ENCODE data around the gene CENPP.

Gene CENPP

DNA sequence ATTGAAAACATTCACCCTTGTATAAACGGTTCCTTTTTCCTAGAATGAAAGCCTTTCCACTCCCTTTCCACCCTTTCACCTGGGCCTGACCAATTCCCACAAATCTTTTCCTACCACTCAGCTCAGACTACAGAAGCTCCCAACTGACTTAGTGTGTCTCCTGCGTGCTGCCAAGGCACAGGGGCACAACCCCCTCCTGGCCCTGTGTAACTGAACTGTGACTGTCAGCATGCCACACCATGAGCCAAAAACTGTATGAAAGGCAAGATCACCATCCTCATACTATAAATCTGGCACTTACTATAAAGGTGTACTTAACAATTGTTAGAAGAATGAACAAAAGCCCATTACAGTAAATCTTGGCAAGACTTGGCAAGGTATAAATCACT is 12.1 kb upstream of the CENPP start:
- DNase-seq (ENCODE audit: low read depth): no peak

DNA sequence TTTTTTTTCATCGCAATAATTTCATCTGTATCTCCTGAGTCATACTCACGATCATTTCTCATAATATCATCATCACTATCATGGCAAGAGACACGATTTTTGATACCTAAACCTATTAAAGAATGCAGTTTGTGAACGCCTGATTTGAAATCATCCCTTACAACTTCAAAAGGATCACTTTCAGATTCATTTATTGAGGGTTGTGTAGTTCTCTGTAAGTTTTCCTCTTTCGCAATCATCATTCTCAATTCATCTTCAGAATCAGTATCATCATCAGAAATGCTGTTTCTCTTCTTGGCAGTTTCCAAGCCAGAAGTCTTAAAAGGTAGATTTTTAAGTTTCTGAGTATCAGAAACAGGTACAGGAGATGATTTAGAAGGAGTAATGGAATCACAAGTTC is 10.3 kb upstream of the CENPP start:
- no peak for DNase-seq (ENCODE audit: low read depth)

DNA sequence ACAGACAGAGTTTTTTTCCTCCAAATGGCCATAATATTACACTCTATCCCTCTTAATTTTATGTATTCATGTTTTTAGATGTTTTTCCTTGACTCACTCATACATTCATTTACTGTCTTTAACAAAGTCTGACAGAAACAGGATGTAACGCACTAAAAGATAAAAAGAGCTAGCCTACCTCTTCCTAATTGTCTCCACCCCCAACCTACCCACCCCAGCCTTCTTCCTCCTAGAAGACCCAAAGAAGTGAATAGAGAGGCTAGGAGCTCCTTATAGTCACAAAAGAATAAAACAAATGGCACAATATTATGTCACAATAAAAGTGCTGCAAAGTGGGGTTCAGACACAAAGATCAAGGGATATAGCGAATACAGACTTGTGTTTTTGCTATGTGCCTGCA is 1.3 kb upstream of the CENPP start:
- DNase-seq (ENCODE audit: low read depth): no peak

DNA sequence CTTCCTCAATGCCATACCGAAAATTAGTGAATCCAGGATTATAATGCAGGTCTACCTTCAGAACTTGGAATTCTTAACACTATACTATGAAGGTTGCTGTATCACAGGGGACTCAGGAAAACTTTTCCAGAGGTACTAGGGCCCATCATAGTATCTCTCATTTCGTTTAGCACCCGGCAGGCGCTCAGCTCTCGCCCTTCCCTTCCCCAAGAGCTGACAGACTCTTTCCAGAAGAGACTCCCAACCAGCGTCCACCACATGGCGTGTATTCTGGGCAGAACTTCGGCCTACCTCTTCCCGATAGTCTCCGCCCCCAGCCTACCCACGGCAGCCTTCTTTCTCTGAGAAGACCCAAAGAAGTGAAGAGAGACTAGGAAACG is 874 bp upstream of the CENPP start:
- no peak for DNase-seq (ENCODE audit: low read depth)

DNA sequence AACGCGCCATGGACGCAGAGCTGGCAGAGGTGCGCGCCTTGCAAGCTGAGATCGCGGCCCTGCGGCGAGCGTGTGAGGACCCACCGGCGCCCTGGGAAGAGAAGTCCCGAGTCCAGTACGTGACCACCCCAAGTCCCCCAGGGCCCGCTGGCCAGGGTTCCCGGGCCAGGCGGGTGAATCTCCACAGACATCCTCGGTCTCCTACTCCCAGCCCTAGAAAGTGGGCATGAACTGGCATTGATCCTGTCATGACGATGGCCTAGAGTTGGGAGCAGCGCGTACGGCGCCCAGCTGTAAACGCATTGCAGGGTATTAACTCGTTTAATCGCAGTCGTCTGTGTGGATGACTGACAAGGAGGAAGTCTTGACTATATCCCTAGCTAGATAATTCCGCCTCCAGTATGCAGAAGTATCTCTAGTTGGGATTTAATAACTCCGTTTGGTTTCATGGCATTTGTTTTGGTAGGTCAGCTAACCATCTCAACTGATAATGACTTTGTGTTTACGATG is 293 bp downstream of the CENPP start:
- no peak for DNase-seq (ENCODE audit: low read depth)

DNA sequence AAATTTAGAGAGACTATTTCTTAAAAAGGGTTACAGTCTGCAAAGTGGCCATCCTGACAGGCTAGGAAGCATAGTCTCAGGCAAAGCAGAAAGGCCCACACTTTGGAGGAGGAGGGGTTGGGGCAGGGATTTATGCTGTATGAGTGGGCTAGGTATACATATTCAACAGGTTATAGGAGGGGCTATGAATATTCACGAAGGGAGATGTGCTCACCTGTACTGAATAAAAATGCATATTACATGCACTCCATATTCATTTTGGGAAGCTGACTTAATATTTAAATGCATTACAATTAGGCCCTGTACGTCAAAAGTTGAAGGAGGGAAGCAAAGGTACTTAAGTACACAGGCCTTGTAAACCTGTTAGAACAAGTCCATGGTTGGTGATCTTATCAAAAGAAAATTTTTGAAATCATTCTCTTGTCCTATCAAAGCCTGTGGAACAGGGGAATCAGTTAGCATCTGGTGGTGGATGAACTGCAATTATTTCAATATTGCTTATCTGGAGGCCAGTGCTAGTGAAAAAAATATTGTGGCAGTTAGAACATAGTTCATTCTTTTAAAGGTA is 1.6 kb downstream of the CENPP start:
- no peak for DNase-seq (ENCODE audit: low read depth)

DNA sequence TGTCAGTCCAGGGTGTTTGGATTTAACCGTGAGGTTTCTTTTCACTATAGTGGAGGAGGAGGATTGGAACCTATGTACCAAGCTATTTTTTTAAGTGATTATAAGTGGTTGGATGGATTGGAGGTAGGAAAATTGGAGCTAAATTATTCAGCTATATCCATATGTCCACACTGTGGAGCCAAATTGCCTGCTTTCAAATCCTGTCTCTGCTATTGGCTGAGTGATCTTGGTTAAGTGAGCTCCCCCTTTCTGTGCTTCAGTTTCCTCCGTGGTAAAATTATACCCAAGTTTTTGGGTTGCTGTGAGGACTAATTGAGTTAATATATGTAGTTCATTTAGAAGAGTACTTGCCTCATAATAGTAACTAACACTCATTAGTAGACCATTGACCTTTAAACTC is 2.5 kb downstream of the CENPP start:
- peak; percentile 49 for DNase-seq (ENCODE audit: low read depth)

DNA sequence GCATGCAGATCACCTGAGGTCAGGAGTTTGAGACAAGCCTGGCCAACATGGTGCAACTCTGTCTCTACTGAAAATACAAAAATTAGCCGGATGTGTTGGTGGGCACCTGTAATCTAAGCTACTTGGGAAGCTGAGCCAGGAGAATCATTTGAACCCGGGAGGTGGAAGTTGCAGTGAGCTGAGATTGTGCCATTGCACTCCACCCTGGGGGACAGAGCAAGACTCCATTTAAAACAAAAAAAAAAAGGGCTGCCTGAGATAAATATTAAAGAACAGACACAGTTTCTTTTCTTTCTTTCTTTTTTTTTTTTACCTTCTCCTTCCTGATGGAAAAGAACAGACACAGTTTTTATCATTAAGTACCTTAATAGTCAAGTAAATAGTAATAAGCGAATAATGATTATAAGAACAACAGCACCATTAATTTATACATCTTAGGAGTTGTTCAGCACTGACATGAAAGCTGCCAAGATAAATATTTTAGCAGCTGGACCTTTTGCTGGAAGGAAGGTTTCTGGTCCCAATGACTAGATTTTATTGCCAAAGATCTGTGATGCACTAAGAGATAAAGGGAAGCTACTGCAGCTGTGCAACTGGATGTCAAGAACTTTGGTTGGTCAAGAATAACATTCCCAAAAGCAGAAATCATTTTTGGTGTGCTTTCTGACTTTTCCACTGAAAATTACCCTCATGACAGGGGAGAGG is 7.0 kb downstream of the CENPP start:
- DNase-seq (ENCODE audit: low read depth): no peak

DNA sequence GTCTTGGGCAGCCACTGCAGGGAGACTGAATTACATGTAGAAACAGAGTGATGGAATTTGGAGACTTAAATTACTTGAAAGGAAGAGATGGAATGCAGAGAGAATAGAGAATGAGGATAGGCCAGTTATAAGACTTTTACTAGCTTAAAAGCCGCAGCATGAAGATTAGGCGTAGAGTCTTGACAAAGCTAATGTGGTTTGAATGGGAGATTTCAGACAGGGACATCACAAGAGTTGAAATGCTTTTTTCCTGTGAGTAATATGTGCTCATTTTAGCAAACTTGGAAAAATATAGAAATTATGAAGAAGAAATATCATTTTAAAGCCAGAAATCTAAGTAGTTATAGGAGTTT is 7.5 kb downstream of the CENPP start:
- no peak for DNase-seq (ENCODE audit: low read depth)

DNA sequence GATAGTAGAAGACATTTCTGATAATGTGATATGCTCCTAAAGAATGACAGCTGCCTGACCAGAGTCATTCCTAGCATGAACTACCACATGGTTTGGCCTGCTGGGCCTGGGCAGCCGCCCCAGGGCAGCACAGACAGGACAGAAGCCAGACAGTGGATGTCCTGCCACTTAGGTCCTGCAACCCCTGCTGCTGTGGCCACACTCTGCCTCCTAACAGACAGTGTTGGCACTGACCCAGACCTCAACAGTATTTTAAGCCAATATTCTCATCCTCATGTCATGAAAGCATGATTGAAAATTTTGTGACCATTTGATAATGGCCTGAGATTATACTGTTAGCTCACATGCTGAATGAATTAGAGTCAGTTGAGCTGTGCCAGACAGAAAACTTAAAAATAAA is 15.8 kb downstream of the CENPP start:
- no peak for DNase-seq (ENCODE audit: low read depth)

DNA sequence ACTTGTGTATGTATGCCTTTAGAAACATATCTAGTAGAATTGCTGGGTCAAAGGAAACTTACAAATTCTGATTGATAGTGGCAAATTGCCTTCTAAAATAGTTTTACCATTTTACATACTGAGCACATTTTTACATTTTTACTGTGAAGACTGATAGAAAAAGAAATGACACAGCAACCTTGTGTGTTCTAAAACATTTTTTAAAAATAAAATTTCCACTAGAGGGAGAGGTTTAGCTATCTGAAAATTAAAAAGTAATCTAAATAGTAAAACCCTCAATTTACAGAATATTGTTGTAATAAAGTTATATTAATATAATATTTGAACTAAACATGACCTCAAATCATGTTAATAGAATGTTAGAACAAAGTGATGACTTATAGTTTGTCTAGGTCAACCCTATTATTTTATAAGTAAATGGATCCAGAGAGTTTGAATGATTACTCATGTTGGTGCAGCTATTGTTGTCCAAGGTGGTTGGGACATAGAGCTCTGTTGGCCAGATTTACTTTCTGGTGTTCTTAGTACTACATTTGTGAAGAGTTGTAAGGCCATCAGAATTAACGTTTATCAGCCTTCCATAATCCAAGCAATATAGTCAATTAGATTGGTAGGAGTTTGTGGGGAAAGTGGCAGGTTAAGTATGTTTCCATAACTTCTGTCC is 17.2 kb downstream of the CENPP start:
- DNase-seq (ENCODE audit: low read depth): peak; percentile 6

DNA sequence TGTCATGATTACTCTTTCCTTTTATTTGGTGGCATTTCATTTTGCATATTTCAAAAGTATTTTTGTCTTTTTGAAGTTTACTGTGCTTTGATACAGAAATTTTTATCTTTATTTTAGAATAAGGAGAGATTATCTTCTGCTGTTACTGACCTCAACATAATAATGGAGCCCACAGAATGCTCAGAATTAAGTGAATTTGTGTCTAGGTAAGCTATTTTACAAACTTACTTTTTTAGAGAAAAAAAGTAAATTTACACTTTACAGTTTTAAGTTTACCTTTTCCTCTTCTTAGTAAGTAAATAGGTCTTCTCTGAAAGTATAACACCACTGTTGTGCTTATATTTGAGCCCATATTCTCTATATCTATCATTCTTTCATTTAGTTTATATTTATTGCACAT is 19.8 kb downstream of the CENPP start:
- DNase-seq (ENCODE audit: low read depth): no peak

DNA sequence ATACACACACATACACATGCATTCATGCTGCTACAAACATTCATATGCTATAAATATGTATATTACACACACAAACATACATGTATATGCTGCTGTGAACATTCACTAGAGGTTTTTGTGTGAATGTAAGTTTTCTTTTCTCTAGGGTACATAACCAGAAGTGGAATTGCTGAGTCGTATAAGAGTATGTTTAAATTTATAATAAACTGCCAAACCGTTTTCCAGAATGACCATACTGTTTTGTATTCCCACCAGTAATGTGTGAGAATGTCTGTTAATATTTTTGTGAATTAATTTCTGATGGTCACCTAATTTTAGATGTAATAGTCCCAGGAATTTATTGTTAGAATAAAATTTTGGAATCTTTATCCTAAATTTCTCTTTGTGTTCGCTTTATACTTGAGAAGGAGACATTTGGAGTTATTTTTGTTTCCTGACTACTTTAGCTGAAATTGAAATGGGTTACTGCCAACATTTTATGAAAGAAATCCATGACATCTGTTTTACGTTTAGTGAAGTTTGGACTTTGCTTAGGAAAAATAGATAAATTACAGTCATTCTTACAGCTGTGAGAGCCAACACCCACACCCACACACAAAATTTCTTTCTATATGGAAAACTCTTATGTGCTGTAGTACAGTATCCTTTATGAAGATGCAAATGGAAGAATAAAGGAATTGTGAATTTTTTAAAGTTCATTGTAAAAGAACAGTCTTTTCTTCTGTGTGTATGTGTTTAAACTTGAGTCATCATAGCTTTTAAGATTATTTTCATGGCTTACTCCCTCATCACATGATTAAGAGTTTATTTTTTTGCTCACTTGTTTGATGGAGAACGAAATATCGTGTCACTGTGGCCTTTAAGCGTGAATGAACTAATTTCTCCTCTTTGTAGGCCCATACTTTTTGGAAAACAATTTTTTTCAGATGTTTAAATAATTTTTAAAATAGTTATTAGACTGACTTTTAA is 24.3 kb downstream of the CENPP start:
- peak; percentile 37 for DNase-seq (ENCODE audit: low read depth)

DNA sequence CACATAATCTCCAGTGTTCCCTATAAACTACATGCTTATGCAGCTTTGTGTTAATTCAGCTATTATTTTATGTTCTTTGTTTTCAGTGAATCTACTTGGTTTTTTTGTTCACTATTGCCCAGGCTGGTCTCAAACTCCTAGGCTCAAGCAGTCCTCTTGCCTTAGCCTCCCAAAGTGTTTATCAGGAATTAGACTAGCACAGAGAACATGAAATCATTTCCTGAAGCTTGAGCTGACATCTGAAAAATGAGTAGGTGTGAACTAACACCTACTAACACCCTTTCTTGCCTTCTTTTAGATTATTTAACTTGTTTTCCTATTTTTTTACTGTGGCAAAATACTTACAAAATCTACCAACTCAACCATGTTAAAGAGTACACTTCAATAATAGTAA is 25.0 kb downstream of the CENPP start:
- DNase-seq (ENCODE audit: low read depth): no peak

DNA sequence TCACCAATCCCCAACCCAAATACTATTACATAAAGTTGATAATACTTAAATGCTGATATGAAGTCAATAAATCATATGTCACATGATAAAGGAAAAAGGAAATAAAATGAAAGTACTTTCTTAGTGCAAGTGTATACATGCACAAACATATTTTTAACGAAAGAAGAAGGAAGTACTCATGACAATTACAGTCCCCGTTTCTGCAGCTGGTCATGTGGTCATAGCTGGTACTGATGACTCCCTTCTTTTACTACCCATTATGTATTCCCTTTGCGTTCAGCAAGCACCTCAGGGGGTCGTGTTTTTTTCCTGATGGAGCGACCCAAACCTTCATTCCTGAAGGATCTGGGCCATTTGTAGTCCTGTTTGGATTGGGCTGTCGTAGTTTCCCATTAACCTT is 27.3 kb downstream of the CENPP start:
- no peak for DNase-seq (ENCODE audit: low read depth)

DNA sequence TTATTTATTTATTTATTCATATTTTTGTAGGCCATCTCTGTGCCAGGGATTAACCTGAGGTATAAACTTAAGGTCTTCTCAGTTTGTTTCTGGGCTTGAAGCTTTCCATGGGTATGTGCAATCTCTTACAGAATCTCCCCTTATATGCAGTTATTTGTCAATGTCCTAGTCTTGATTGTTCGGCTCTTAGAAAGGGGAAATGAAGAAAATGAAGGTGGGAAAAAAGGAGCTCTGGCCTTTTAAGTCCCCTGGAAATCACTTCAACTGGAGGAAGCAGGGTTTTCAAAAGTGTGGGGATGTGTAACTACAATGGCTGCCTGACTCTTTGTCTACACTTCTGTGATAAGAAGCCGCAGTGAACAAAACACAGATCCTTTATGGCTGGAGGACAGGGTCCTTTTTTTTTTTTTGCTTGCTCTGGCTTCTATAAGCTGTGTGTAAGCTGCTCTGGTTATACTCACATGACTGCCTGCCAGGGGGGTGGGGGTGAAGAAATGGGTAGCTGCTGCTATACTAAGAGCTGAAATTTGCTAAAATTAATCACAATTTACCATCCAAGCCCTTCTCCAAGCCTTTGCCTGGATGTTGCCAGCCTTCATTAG is 33.7 kb downstream of the CENPP start:
- peak; percentile 63 for DNase-seq (ENCODE audit: low read depth)

DNA sequence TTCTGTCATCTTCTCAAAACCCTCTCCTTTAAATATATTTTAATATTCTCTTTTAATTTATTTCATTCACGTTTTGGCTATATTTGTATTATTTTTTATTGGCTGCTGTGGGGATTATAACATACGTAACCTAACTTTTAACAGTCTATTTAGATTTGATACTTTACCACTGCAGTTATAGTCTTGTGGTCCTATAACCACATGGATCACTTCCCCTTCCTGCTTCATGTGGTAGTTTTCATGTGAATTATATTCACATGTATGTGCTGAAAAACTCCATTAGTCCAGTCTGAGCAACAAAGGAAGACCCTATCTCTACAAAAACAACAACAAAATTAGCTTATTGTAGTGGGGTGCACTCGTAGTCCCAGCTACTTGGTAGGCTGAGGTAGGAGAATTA is 34.3 kb downstream of the CENPP start:
- no peak for DNase-seq (ENCODE audit: low read depth)

DNA sequence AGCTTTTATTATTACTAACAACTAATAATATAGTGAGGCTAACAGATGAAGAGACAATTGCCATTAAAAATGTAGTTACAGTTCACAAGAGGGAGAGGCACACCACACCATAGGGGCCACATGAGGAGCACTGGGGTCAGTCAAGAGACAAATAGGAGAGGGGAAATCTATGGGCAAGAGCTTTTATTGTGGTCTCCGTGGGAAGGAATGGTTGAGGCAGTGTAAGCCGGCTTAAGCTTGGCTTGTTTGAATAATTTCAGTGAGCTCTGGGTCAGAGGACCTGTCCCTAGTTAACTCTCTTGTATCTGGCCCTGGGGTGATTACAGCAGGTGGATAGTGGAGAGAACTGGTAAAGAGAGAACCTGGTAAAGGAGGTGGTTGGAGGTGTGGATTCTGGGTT is 43.3 kb downstream of the CENPP start:
- DNase-seq (ENCODE audit: low read depth): no peak

DNA sequence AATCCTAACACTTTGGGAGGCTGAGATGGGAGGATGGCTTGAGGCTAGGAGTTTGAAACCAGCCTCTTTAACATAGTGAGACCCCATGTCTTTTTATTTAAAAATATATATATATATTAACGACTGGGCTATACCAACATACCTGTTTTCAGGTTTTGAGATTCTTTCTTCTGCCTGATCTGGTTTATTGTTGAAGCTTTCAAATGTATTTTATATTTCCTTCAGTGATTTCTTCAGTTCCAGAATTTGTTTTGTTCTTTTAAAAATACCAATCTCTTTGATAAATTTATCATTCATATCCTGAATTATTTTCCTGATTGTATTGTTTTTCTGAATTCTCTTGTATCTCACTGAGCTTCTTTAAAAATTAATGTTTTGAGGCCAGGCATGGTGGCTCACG is 47.4 kb downstream of the CENPP start:
- no peak for DNase-seq (ENCODE audit: low read depth)

DNA sequence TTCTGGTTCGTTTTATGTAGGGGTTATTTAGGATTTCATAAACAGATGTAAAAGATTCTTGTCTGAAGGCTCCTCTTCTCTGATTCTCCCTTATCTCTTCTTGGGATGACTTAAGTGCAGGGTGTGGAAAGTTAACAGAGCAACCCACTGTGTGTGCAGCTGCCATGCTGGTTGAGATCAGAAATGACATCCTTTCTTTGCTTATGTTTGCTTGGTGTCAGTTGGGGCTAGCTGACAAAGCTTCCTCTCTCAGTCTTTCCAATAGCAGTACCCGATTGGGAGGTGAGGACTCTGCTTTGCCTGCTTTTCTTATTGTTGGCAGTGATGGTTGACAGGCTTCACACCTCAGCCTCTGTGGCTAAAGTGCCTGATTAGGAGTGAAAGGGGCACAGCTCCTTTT is 52.1 kb downstream of the CENPP start:
- DNase-seq (ENCODE audit: low read depth): no peak

DNA sequence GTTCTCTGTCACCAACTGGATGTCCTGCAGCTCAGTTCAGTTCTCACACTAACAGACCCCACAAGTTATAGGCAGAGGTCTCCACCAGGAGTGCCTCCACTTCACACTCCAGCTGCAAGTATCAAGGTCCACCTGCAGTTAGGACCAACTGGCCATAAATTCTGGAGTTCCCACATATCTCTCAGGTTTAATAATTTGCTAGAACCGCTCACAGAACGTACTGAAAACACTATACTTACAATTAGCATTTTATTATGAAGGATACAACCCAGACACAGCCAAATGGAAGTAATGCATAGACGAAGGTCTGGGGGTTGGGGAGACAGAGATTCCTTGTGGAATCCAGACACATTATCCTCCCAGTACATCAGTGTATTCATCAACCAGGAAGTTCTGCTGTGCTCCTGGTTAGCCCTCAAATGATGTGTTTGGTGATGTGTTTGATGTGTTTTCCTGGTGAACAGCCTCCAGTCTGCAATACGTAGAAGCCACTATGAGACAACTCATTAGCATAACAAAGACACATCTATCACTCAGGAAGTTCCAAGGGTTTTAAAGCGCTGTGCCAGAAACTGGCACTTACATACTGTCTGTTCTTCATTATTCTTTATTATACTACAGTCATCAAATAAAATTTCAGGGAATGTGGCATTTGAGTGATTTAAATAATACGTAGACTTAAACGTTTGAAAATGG is 53.3 kb downstream of the CENPP start:
- DNase-seq (ENCODE audit: low read depth): no peak

DNA sequence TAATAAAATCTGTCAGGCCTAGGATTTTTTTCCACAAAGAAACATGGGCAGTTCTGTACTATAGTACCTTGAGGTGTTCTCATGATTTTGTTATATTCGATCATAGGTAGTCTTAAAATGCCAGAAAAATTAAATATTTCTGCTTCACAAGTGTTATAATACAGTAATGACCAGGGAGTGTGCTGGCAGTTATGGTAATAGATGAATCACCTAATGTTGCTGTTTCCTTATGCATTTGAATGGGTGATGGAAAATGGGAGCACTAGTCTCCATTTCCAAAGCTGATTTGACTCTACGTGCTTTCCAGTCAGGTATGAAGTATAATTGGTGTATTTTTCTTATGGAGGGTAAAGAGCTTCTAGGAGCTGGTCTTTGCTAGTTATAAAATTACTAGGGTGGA is 54.9 kb downstream of the CENPP start:
- DNase-seq (ENCODE audit: low read depth): no peak
